Mesenchymal stem cell (in vitro differentiated cells and primary cell): ENCODE results near the gene KRTAP21-3.

Experiments used
- DNase-seq: peaks from one replicate; pipeline ENCODE4 v3.0.0-alpha.2; 2013
- H2AFZ ChIP-seq: one replicate; pipeline ENCODE4 v1.6.1; 2013; ENCODE audit warnings: low read depth, mild to moderate bottlenecking, control low read depth, inconsistent platforms, low read length, moderate library complexity
- H2AK5ac ChIP-seq: 2 replicates; pipeline ENCODE4 v1.6.1; 2013; ENCODE audit warnings: low read length, moderate library complexity, mild to moderate bottlenecking, inconsistent platforms; ENCODE audit not compliant: severe bottlenecking
- H2BK120ac ChIP-seq: one replicate; pipeline ENCODE4 v1.6.1; 2013; ENCODE audit warnings: low read depth, mild to moderate bottlenecking, inconsistent platforms, low read length, moderate library complexity
- H2BK12ac ChIP-seq, 2 experiments: one replicate each; pipeline ENCODE4 v1.6.1; 2013; ENCODE audit warnings: inconsistent platforms in 2 of 2, low read length in 2 of 2, mild to moderate bottlenecking in 2 of 2, moderate library complexity in 2 of 2, control low read depth in 1 of 2
- H2BK15ac ChIP-seq: one replicate; pipeline ENCODE4 v1.6.1; 2013; ENCODE audit warnings: mild to moderate bottlenecking, low read depth, inconsistent platforms; ENCODE audit not compliant: poor library complexity, severe bottlenecking
- H2BK5ac ChIP-seq: 2 replicates; pipeline ENCODE4 v1.6.1; 2013; ENCODE audit warnings: low read depth, mild to moderate bottlenecking, low read length, control low read depth, inconsistent platforms; ENCODE audit not compliant: poor library complexity, severe bottlenecking
- H3K14ac ChIP-seq, 2 experiments: one replicate each; pipeline ENCODE4 v1.6.1; 2013; ENCODE audit warnings: inconsistent platforms in 2 of 2, low read length in 2 of 2, control low read depth in 1 of 2, mild to moderate bottlenecking in 1 of 2, moderate library complexity in 1 of 2
- H3K18ac ChIP-seq, 2 experiments: one replicate each; pipeline ENCODE4 v1.6.1; 2013; ENCODE audit warnings: inconsistent platforms in 2 of 2, low read length in 2 of 2, control low read depth in 1 of 2, low read depth in 1 of 2, mild to moderate bottlenecking in 1 of 2
- H3K23ac ChIP-seq, 2 experiments: one replicate each; pipeline ENCODE4 v1.6.1; 2013; ENCODE audit warnings: inconsistent platforms in 2 of 2, low read length in 2 of 2, mild to moderate bottlenecking in 2 of 2, moderate library complexity in 2 of 2, control low read depth in 1 of 2
- H3K27ac ChIP-seq: 2 replicates; pipeline ENCODE4 v1.5.1; 2013; ENCODE audit warnings: mild to moderate bottlenecking, moderate library complexity, low read length, control low read depth, inconsistent platforms; ENCODE audit not compliant: poor library complexity, severe bottlenecking
- H3K27me3 ChIP-seq, 2 experiments: 2 replicates each; pipeline versions ENCODE4 v1.6.1 to v1.7.0; 2013; ENCODE audit warnings: low read length in 2 of 2, mild to moderate bottlenecking in 2 of 2, moderate library complexity in 2 of 2, control low read depth in 1 of 2, inconsistent platforms in 1 of 2; ENCODE audit not compliant: control insufficient read depth in 1 of 2, insufficient read depth in 1 of 2
- H3K36me3 ChIP-seq, 2 experiments: 2 replicates each; pipeline versions ENCODE4 v1.6.1 to v1.7.0; 2013; ENCODE audit warnings: low read length in 2 of 2, control low read depth in 1 of 2, inconsistent platforms in 1 of 2, low read depth in 1 of 2, mild to moderate bottlenecking in 1 of 2; ENCODE audit not compliant: insufficient read depth in 2 of 2, control insufficient read depth in 1 of 2
- H3K4ac ChIP-seq, 2 experiments: one replicate each; pipeline ENCODE4 v1.6.1; 2013; ENCODE audit warnings: inconsistent platforms in 2 of 2, low read length in 2 of 2, mild to moderate bottlenecking in 2 of 2, moderate library complexity in 2 of 2, control low read depth in 1 of 2, low read depth in 1 of 2
- H3K4me1 ChIP-seq: 2 replicates; pipeline ENCODE4 v1.6.1; 2013; ENCODE audit warnings: low read depth, low read length, control low read depth; ENCODE audit not compliant: control insufficient read depth, insufficient read depth
- H3K4me2 ChIP-seq: 2 replicates; pipeline ENCODE4 v1.6.1; 2013; ENCODE audit warnings: low read length, mild to moderate bottlenecking, inconsistent platforms; ENCODE audit not compliant: poor library complexity, severe bottlenecking
- H3K4me3 ChIP-seq, 2 experiments: 2 replicates each; pipeline versions ENCODE4 v1.5.1 to v1.7.0; 2013; ENCODE audit warnings: low read length in 2 of 2, mild to moderate bottlenecking in 2 of 2, control low read depth in 1 of 2, low read depth in 1 of 2; ENCODE audit not compliant: insufficient read depth in 1 of 2
- H3K79me1 ChIP-seq: replicated peaks from 2 replicates; pipeline ENCODE4 v1.6.1; 2013; ENCODE audit warnings: mild to moderate bottlenecking, control low read depth, low read length, inconsistent platforms; ENCODE audit not compliant: poor library complexity, severe bottlenecking
- H3K9ac ChIP-seq: 2 replicates; pipeline ENCODE4 v1.7.0; 2013; ENCODE audit warnings: mild to moderate bottlenecking, low read length, moderate library complexity
- H3K9me3 ChIP-seq: 2 replicates; pipeline ENCODE4 v1.7.0; 2013; ENCODE audit warnings: mild to moderate bottlenecking, low read length; ENCODE audit not compliant: control insufficient read depth
- H4K8ac ChIP-seq: one replicate; pipeline ENCODE4 v1.6.1; 2013; ENCODE audit warnings: inconsistent platforms, mild to moderate bottlenecking, low read length, moderate library complexity
- H4K91ac ChIP-seq: one replicate; pipeline ENCODE4 v1.6.1; 2013; ENCODE audit warnings: mild to moderate bottlenecking, low read length, inconsistent platforms
- WGBS: methylation state at CpG from one replicate; pipeline ENCODE4 v1.1.7; 2013; ENCODE audit warnings: mixed read lengths; 5-methylcytosine and 5-hydroxymethylcytosine counted together

Gene KRTAP21-3

GRCh38 chr21:30689822-30690221 is 28.8 kb downstream of the KRTAP21-3 start:
- Histone ChIP-seq H3K9ac (no peak overlapping the region), H4K8ac (no peak overlapping the region), H2BK5ac (no peak overlapping the region), H4K91ac (no peak overlapping the region), H3K4ac (no peak overlapping the region), H3K23ac (no peak overlapping the region), H3K9me3 (peaks cover 10% of the 10 kb centered on the region), H3K36me3 (no peaks in the 10 kb centered on the region), H2BK120ac (no peak overlapping the region), H3K27me3 (no peaks in the 10 kb centered on the region), H3K14ac (no peak overlapping the region), H2AK5ac (no peak overlapping the region), H3K27ac (no peak overlapping the region), H3K79me1 (no peaks in the 10 kb centered on the region), H3K4me1 (no peaks in the 10 kb centered on the region), H2BK12ac (no peak overlapping the region), H3K4me3 (no peak overlapping the region), H3K4me2 (no peak overlapping the region), H2AFZ (no peak overlapping the region), H3K18ac (no peak overlapping the region), H2BK15ac (no peak overlapping the region)
- DNase-seq: no peak
- WGBS: 54% methylated on average over 7 of the region's 7 CpGs

- H3K4me2 ChIP-seq: no peak overlapping the region
- H3K9ac ChIP-seq: no peak overlapping the region
- H3K4ac ChIP-seq: no peak overlapping the region
- no peaks in the 10 kb centered on the region for H3K79me1 ChIP-seq
- no peak overlapping the region for H2BK15ac ChIP-seq
- DNase-seq: no peak
- no peak overlapping the region for H2BK12ac ChIP-seq
- no peak overlapping the region for H3K4me3 ChIP-seq
- H2BK120ac ChIP-seq: no peak overlapping the region
- H3K36me3 ChIP-seq: no peaks in the 10 kb centered on the region
- H2AFZ ChIP-seq: no peak overlapping the region
- no peak overlapping the region for H2BK5ac ChIP-seq
- no peak overlapping the region for H4K91ac ChIP-seq
- H3K18ac ChIP-seq: no peak overlapping the region
- no peaks in the 10 kb centered on the region for H3K27me3 ChIP-seq
- H3K9me3 ChIP-seq: peaks cover 5% of the 10 kb centered on the region
- H4K8ac ChIP-seq: no peak overlapping the region
- H3K14ac ChIP-seq: no peak overlapping the region
- H2AK5ac ChIP-seq: no peak overlapping the region
- H3K27ac ChIP-seq: no peak overlapping the region
- WGBS: 51% methylated on average over 4 of the region's 6 CpGs
- H3K23ac ChIP-seq: no peak overlapping the region
- H3K4me1 ChIP-seq: no peaks in the 10 kb centered on the region
These were observed 34.1 kb downstream of the KRTAP21-3 start for GRCh38 chr21:30684506-30684905.

- Histone ChIP-seq H4K8ac (no peak overlapping the region), H2AFZ (no peak overlapping the region), H3K27ac (no peak overlapping the region), H4K91ac (no peak overlapping the region), H3K27me3 (no peaks in the 10 kb centered on the region), H3K4me2 (no peak overlapping the region), H2BK12ac (no peak overlapping the region), H2BK120ac (no peak overlapping the region), H2BK15ac (no peak overlapping the region), H3K79me1 (no peaks in the 10 kb centered on the region), H2AK5ac (no peak overlapping the region), H2BK5ac (no peak overlapping the region), H3K9ac (no peak overlapping the region), H3K4me3 (no peak overlapping the region), H3K36me3 (no peaks in the 10 kb centered on the region), H3K4ac (no peak overlapping the region), H3K14ac (no peak overlapping the region), H3K23ac (no peak overlapping the region), H3K4me1 (no peaks in the 10 kb centered on the region), H3K18ac (no peak overlapping the region), H3K9me3 (peaks cover 17% of the 10 kb centered on the region)
- no peak for DNase-seq
- WGBS: 67% methylated on average over 1 of the region's 1 CpG
These were observed 38.0 kb downstream of the KRTAP21-3 start for GRCh38 chr21:30680586-30680985.

GRCh38 chr21:30676737-30677136 is 41.8 kb downstream of the KRTAP21-3 start:
- no peak overlapping the region for H2BK5ac ChIP-seq
- no peak overlapping the region for H2BK15ac ChIP-seq
- no peak overlapping the region for H2AK5ac ChIP-seq
- H3K23ac ChIP-seq: no peak overlapping the region
- no peak overlapping the region for H3K14ac ChIP-seq
- no peak overlapping the region for H3K18ac ChIP-seq
- no peak overlapping the region for H3K4me2 ChIP-seq
- no peak overlapping the region for H4K91ac ChIP-seq
- peaks cover 12% of the 10 kb centered on the region for H3K9me3 ChIP-seq
- H3K27me3 ChIP-seq: no peaks in the 10 kb centered on the region
- no peak overlapping the region for H2BK120ac ChIP-seq
- no peak for DNase-seq
- H2BK12ac ChIP-seq: no peak overlapping the region
- no peak overlapping the region for H3K27ac ChIP-seq
- H3K9ac ChIP-seq: no peak overlapping the region
- H2AFZ ChIP-seq: no peak overlapping the region
- no peak overlapping the region for H3K4me3 ChIP-seq
- no peak overlapping the region for H3K4ac ChIP-seq
- no peaks in the 10 kb centered on the region for H3K4me1 ChIP-seq
- H4K8ac ChIP-seq: no peak overlapping the region
- H3K79me1 ChIP-seq: no peaks in the 10 kb centered on the region
- no peaks in the 10 kb centered on the region for H3K36me3 ChIP-seq
